Retinal pigment epithelial cell (primary cell): ENCODE data around the gene GNAO1.

ENCODE experiments used
- DNase-seq: peaks from one replicate; pipeline ENCODE4 v3.0.0-alpha.2; 2010; ENCODE audit warnings: low read depth
- H3K4me3 ChIP-seq: 2 replicates; pipeline ENCODE4 v1.5.1; 2011; ENCODE audit warnings: mild to moderate bottlenecking, low read length, control low read depth, moderate library complexity
- TF ChIP-seq, protein P1 (sequence below): conservative IDR thresholded peaks from 2 replicates; pipeline ENCODE4 v1.5.1; 2011; ENCODE audit warnings: low read depth, low read length, control low read depth, inconsistent platforms

GNAO1 gene

DNA sequence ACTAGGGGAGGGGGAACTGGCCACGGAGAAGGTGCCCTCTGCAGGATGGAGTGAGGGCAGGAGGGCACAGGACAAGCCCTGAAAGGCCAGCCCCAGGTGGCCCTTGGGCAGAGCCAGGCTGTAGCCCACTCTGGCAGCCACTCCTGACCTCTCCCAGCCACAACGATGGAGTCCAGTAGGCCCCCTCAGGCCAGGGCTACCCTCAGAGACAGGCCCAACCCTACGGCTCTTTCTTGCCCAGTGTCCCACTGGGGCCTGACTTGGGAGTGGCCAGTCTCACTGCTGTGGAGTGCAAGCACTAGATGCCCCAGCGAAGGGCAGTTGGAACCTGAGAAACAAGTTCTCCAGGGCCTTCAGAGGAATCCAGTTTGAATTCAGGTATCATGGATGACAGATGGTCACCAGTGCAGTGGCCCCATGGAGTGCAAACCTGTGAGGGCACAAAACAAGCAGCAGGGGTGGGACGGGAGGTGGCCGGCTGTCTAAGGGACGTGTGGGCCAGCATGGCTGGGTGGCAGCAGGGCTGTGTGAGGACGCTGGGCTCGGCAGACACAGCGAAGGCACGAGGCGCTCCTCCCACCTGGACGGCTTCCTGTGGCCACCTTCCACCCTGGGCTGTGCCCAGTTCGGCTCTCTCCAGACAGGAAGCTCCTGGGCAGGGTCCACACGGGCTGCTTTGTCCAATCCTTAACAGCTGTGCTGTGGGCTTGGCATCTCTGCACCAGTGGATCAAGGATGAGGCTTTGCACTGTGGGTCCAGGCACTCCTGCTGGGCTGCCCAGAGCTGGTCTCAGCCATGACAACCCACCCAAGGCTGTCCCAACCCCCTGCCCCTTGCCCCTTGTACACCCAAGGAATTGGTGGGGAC lies 162.0 kb downstream of the GNAO1 start:
- H3K4me3 ChIP-seq: no peak overlapping the region
- TF ChIP-seq, protein P1, sequence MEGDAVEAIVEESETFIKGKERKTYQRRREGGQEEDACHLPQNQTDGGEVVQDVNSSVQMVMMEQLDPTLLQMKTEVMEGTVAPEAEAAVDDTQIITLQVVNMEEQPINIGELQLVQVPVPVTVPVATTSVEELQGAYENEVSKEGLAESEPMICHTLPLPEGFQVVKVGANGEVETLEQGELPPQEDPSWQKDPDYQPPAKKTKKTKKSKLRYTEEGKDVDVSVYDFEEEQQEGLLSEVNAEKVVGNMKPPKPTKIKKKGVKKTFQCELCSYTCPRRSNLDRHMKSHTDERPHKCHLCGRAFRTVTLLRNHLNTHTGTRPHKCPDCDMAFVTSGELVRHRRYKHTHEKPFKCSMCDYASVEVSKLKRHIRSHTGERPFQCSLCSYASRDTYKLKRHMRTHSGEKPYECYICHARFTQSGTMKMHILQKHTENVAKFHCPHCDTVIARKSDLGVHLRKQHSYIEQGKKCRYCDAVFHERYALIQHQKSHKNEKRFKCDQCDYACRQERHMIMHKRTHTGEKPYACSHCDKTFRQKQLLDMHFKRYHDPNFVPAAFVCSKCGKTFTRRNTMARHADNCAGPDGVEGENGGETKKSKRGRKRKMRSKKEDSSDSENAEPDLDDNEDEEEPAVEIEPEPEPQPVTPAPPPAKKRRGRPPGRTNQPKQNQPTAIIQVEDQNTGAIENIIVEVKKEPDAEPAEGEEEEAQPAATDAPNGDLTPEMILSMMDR: no peak
- DNase-seq: no peak

DNA sequence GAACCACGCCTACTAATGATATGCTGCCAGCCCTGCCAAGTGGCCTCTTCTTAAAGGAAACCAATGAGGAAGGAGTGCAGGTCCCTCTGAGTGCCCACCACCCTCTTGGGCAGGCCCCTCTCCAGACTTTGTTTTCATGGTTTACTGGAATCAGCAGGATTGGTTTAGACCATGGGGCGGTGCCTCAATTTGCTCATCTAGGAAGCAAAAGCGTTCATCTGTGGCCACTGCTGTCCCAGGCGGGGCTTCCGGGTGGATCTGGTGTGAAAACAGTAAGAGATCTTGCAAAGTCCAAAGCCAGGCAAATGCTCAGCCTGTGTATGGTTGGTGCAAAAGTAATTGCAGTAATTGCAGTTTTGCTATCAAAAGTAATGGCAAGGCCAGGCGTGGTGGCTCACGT lies 162.7 kb downstream of the GNAO1 start:
- no peak for DNase-seq
- no peak overlapping the region for H3K4me3 ChIP-seq
- TF ChIP-seq, protein P1: no peak

DNA sequence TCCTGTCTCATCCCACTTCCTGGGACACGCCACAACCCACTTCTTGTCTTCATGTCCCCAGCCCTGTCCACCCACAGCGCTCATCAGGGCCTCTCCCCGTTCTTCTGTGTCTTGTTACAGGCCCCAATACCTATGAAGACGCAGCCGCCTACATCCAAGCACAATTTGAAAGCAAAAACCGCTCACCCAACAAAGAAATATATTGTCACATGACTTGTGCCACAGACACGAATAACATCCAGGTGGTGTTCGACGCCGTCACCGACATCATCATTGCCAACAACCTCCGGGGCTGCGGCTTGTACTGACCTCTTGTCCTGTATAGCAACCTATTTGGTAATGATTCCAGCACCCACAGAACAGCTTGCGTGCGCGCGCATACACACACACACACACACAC lies 163.5 kb downstream of the GNAO1 start:
- DNase-seq: no peak
- TF ChIP-seq, protein P1: no peak
- no peak overlapping the region for H3K4me3 ChIP-seq

DNA sequence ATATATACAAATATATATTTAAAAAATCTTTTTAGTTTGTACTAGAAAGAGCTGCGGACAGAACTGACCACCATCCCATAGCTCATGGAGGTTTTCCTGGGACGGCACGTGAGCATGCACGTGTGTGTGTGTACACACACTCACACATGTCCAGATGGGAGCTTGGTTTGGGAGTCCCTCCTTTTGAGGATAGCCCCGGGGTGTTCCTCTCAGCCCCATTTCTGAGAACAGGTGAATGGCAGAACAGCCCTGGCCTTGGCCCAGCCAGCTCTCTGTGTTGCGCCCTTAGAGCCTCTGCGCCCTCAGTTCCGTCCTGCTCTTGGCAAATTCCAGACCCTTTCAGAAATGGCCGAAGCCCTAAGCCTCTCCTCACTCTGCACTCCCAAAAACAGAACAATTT lies 163.9 kb downstream of the GNAO1 start:
- TF ChIP-seq, protein P1: no peak
- no peak for DNase-seq
- H3K4me3 ChIP-seq: no peak overlapping the region

DNA sequence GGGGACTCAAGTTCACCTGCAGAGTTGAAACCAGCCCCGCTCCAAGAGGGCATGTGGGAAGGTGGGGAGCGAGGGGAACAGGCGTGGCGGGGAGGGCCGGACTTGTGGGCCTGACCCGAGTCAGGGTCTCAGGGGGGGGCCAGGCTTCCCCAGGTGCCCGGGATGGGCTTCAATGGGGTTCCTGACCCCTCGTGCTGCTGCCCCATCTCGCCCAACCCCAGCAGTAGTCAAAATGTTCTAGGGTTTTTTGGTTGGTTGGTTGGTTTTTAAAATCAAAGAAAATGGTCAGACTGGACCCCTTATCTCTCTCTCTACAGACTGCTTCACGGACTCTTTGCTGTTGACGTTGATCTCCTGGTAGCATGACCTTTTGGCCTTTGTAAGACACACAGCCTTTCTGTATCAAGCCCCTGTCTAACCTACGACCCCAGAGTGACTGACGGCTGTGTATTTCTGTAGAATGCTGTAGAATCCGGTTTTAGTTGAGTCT lies 164.5 kb downstream of the GNAO1 start:
- H3K4me3 ChIP-seq: no peak overlapping the region
- DNase-seq: no peak
- TF ChIP-seq, protein P1: no peak

DNA sequence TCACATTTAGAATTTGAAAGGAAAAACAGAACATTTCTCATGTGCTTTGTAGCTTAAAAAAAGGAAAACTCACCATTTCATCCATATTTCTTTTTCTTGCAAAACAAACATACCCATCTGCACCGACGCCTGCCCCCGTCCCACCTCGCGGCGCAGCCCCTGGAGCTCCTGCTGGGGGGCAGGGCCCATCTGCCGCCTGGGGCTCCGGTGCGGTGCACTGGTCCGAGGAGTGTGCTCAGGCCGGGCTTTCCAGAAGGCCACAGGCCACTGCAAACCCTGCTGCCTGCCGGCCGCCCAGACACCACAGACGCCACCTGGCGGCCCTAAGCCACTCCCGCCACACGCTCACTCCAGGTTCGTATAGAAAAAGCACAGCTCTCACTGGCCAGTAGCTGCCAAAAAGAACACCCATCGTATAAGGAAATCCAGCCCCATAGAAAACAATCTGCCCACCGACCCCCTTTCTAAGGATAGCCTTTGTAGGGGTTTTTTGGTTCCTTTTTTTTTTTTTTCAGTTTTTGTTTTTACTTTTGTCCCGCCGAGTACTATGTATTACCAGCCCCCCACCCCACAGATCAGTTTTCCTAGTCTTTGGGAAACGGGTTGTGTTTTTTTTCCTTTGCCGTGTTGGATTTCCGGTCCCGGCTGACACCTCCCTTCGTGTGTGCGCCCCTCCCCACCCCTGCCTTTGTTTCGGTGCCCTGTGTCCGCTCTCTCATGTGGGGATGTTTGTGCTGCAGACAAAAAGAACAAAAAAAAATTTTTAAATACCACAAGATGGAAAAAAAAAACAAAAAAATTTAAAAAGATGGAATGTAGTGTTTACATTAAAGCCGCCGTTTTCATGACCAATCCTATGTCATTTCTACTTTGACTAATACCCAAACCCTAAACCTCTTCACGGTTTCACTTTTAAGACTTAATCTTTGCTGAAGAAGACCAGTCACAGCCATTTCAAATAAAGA lies 165.3 kb downstream of the GNAO1 start:
- DNase-seq: peak; percentile 48
- TF ChIP-seq, protein P1: peak; percentile 93
- peak overlapping the region; percentile 53 for H3K4me3 ChIP-seq
